Measurements from ENCODE around the gene ZFHX2. TPM values are rescaled to one million over a fixed set of nuclear protein-coding genes. Genes with fewer than 3 reads are reported as not detected.
A peak's percentile ranks its signal among the peaks of the same experiment; 100 is the strongest.

ZFHX2 gene
- total and polyA plus RNA-seq, 3 donors from 2014 or later = 9.2 to 34.3 (median 21.2) TPM

DNA sequence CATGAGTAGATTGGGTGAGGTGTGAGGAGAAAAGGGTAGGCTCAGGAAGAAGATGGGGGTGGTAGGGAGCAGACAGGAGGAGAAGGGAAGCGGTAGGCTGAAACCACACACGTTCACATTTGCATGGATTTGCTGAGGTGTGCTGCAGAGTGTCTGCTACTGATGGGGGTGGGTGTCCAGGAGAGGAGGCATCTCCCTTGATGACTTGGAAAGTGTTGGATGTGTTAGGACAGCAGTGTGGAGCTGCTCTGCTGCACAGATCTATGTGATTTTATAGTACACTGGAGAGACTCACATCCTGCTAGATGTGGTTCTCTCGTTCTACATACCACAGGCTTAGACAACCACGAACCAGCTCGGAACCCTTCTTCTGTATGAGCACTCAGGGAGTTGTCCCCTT is 9.3 kb downstream of the ZFHX2 start:
- H3K4me1 ChIP-seq = no peaks in the 10 kb centered on the region
- no peak overlapping the region for H3K4me3 ChIP-seq
- TF ChIP-seq, protein P1, sequence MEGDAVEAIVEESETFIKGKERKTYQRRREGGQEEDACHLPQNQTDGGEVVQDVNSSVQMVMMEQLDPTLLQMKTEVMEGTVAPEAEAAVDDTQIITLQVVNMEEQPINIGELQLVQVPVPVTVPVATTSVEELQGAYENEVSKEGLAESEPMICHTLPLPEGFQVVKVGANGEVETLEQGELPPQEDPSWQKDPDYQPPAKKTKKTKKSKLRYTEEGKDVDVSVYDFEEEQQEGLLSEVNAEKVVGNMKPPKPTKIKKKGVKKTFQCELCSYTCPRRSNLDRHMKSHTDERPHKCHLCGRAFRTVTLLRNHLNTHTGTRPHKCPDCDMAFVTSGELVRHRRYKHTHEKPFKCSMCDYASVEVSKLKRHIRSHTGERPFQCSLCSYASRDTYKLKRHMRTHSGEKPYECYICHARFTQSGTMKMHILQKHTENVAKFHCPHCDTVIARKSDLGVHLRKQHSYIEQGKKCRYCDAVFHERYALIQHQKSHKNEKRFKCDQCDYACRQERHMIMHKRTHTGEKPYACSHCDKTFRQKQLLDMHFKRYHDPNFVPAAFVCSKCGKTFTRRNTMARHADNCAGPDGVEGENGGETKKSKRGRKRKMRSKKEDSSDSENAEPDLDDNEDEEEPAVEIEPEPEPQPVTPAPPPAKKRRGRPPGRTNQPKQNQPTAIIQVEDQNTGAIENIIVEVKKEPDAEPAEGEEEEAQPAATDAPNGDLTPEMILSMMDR (IDR thresholded peaks at IDR 0.05) = no peak
- no peak for TF ChIP-seq POLR2A (IDR thresholded peaks at IDR 0.05)
- H3K9me3 ChIP-seq = no peaks in the 10 kb centered on the region
- no peak for DNase-seq
- H3K36me3 ChIP-seq (ENCODE audit: low read depth, missing control alignments) = no peaks in the 10 kb centered on the region
- intact Hi-C loops (cut with DNase I; ENCODE audit: low total_unique reads) = loop anchor here (10.0 kb wide), 1 partner anchor 57 kb away; no protein-coding TSS in a partner anchor
- H3K27ac ChIP-seq = no peak overlapping the region
- H3K27me3 ChIP-seq = no peaks in the 10 kb centered on the region
- WGBS, 2 donors = 85 to 88% methylated on average over 5 of the region's 5 CpGs

DNA sequence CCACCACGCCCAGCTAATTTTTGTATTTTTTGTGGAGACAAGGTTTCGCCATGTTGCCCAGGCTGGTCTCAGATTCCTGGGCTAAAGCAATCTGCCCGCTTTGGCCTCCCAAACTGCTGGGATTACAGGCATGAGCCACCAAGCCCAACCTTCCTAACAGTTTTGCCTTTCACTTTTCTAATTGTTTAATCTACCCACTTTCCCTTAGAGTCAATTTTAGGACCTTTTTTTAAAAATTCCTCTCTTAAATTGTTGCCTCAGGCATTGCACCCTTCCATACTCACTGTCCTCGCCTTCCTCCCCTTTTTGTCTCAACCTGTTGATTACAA is 11.5 kb downstream of the ZFHX2 start:
- 85 to 87% methylated on average over 4 of the region's 4 CpGs for WGBS, 2 donors
- TF ChIP-seq POLR2A (IDR thresholded peaks at IDR 0.05) = no peak
- TF ChIP-seq, protein P1 (IDR thresholded peaks at IDR 0.05) = no peak
- intact Hi-C loops (cut with DNase I; ENCODE audit: low total_unique reads) = loop anchor here (10.0 kb wide), 1 partner anchor 55 kb away; no protein-coding TSS in a partner anchor

DNA sequence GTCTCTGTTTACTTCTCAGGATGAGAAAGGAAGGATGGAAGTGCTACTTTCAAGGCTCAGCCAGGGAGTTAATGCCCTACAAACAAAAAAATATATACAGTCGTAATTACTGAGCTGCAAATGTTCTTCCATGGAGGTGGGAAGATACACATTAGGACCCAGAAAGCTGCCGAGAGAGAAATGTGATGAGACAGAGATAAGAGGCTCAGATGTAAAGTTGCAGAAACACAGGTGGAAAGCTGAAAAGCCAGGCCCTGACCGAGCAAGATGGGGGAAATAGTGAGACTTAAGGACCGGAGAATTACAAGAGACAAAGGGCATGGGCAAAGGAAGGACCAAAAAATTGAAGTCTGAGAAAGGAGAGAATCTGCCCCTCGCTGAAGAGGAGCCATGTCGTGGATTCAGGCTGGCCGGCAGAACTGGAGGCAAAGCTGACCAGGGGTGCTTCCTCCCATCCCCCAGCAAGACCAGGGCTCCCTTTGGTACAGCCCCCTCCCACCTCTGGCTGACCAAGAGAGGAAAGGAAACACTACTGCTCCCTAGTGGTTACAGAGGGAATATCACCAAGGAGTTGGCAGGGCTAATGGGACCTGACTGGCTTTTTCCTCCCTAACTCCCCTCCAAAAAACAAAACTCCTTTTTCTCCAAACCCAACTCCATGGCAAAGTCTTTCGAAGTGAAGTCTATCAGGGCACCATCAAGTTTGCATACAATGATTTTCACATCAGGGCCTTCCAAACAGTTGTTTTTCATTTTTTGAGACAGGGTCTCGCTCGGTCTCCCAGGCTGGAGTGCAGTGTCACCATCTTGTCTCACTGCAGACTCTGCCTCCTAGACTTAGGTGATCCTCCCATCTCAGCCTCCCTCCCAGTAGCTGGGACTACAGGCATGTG is 12.1 kb downstream of the ZFHX2 start:
- TF ChIP-seq POLR2A (IDR thresholded peaks at IDR 0.05) = no peak
- TF ChIP-seq, protein P1 (IDR thresholded peaks at IDR 0.05) = peak; percentile 52 to 83 (median 69)
- Histone ChIP-seq H3K27ac (no peak overlapping the region), H3K27me3 (no peaks in the 10 kb centered on the region), H3K4me1 (no peaks in the 10 kb centered on the region), H3K9me3 (no peaks in the 10 kb centered on the region), H3K4me3 (no peak overlapping the region), H3K36me3 (ENCODE audit: low read depth, missing control alignments) (no peaks in the 10 kb centered on the region)
- intact Hi-C loops (cut with DNase I; ENCODE audit: low total_unique reads) = loop anchor here (10.0 kb wide), 1 partner anchor 55 kb away; no protein-coding TSS in a partner anchor
- DNase-seq = peak; percentile 33
- 50 to 60% methylated on average over 10 of the region's 10 CpGs for WGBS, 2 donors

More for the DNA sequence above, 11.5 kb downstream of the ZFHX2 start:
- Histone ChIP-seq H3K4me1 (no peaks in the 10 kb centered on the region), H3K9me3 (no peaks in the 10 kb centered on the region), H3K27me3 (no peaks in the 10 kb centered on the region), H3K4me3 (no peak overlapping the region), H3K36me3 (ENCODE audit: low read depth, missing control alignments) (no peaks in the 10 kb centered on the region), H3K27ac (no peak overlapping the region)
- DNase-seq = no peak

DNA sequence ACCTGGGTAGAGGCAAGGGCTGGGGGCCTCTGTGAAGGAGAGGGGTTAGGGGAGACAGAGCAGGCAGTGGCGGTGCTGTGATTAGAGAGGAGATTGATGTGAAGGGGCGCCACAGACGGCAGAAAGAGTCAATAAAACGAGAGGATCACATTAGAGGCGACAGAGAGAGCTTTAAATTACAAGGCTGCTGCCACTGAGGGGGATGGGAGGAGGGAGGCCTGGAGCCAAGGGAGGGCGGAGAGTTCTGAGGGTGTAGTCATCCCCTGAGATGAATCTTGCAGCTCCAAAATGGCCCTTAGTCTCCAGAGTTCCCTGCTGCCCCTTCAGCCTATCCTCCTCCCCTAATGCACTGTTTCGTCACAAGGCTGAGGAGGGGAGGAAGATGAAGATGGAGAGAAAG is 12.8 kb downstream of the ZFHX2 start:
- Histone ChIP-seq H3K27ac (no peak overlapping the region), H3K4me1 (no peaks in the 10 kb centered on the region), H3K4me3 (no peak overlapping the region), H3K9me3 (no peaks in the 10 kb centered on the region), H3K36me3 (ENCODE audit: low read depth, missing control alignments) (no peaks in the 10 kb centered on the region), H3K27me3 (no peaks in the 10 kb centered on the region)
- 59 to 63% methylated on average over 7 of the region's 7 CpGs for whole genome bisulfite sequencing, 2 donors
- TF ChIP-seq, protein P1 (IDR thresholded peaks at IDR 0.05) = no peak
- no peak for TF ChIP-seq POLR2A (IDR thresholded peaks at IDR 0.05)
- intact Hi-C loops (cut with DNase I; ENCODE audit: low total_unique reads) = no loop called here
- no peak for DNase-seq

Data from testis (tissue), 3 donors.